IMR-90 (cell line): Measurements from ENCODE around the gene VWA8. TPM values are rescaled to one million over a fixed set of nuclear protein-coding genes. Genes with fewer than 3 reads are reported as not detected.
A peak's percentile ranks its signal among the peaks of the same experiment; 100 is the strongest.
"Not testable (repeated sequence)": the region's sequence is repeated elsewhere in the genome, so short reads cannot be mapped to it uniquely, and the experiment has no call there.

Experiments used
- ATAC-seq: fragments of 200-7000 bp; cut with Tn5 transposase; 2 replicates; pipeline ENCODE4 v1.9.1; 2020; ENCODE audit warnings: low read depth, mild to moderate bottlenecking, moderate library complexity
- BruUV-seq: library from RNA; stranded (reverse); fragments of 400-500 nt; replicated peaks from 2 replicates; lab custom pipeline; 2021; lab: Mats Ljungman, UMichigan
- CTCF ChIA-PET: fragments of 300-600 bp; formaldehyde crosslinking; extraction: SDS; loops from one replicate; lab custom pipeline; 2021; ENCODE audit warnings: antibody characterized with exemption; lab: Yijun Ruan, JAX
- POLR2A ChIA-PET: fragments of 300-600 bp; sonication (Branson Sonifier 250); formaldehyde crosslinking; loops from one replicate; lab custom pipeline; 2022; ENCODE audit warnings: antibody characterized with exemption; ENCODE audit not compliant: unreplicated experiment; lab: Charles Lee
- DNase-seq: peaks from one replicate; pipeline ENCODE4 v3.0.0; 2013
- H2AFZ ChIP-seq: replicated peaks from 2 replicates; pipeline ENCODE3; 2013; ENCODE audit warnings: low read length, mild to moderate bottlenecking; ENCODE audit not compliant: poor library complexity
- H2AK5ac ChIP-seq: 2 replicates; pipeline ENCODE4 v1.6.1; 2013; ENCODE audit warnings: low read depth, low read length, inconsistent platforms
- H2AK9ac ChIP-seq: replicated peaks from 2 replicates; pipeline ENCODE3; 2013; ENCODE audit warnings: mild to moderate bottlenecking, low read depth, low read length, moderate library complexity; ENCODE audit not compliant: poor library complexity
- H2BK120ac ChIP-seq: 2 replicates; pipeline ENCODE4 v1.6.1; 2013; ENCODE audit warnings: low read depth, low read length, inconsistent platforms
- H2BK15ac ChIP-seq: 3 replicates; pipeline ENCODE4 v1.6.1; 2013; ENCODE audit warnings: low read depth, low read length, inconsistent platforms
- H2BK20ac ChIP-seq: 2 replicates; pipeline ENCODE4 v1.6.1; 2013; ENCODE audit warnings: low read depth, mild to moderate bottlenecking, inconsistent platforms, low read length, moderate library complexity
- H2BK5ac ChIP-seq: 2 replicates; pipeline ENCODE4 v1.6.1; 2013; ENCODE audit warnings: mild to moderate bottlenecking, low read depth, low read length, inconsistent platforms; ENCODE audit not compliant: poor library complexity, severe bottlenecking
- H3K14ac ChIP-seq: replicated peaks from 2 replicates; pipeline ENCODE4 v1.6.1; 2013; ENCODE audit warnings: low read depth, low read length, inconsistent platforms
- H3K18ac ChIP-seq: 2 replicates; pipeline ENCODE4 v1.6.1; 2013; ENCODE audit warnings: low read depth, low read length, control low read depth
- H3K23ac ChIP-seq: 2 replicates; pipeline ENCODE4 v1.6.1; 2013; ENCODE audit warnings: low read depth, low read length, inconsistent platforms
- H3K27ac ChIP-seq: 2 replicates; pipeline ENCODE4 v1.5.1; 2013; ENCODE audit warnings: mild to moderate bottlenecking, control low read depth, low read length; ENCODE audit not compliant: insufficient read depth
- H3K27me3 ChIP-seq: 2 replicates; pipeline ENCODE4 v1.6.1; 2013; ENCODE audit warnings: low read length; ENCODE audit not compliant: control insufficient read depth, insufficient read depth
- H3K36me3 ChIP-seq: 2 replicates; pipeline ENCODE4 v1.6.1; 2013; ENCODE audit warnings: low read length, mixed read lengths; ENCODE audit not compliant: control insufficient read depth, insufficient read depth
- H3K4ac ChIP-seq: 2 replicates; pipeline ENCODE4 v1.6.1; 2013; ENCODE audit warnings: low read depth, low read length, inconsistent platforms
- H3K4me1 ChIP-seq: 2 replicates; pipeline ENCODE4 v1.6.1; 2013; ENCODE audit warnings: low read length, mixed read lengths; ENCODE audit not compliant: control insufficient read depth, insufficient read depth
- H3K4me2 ChIP-seq: 2 replicates; pipeline ENCODE4 v1.6.1; 2013; ENCODE audit warnings: low read depth, mild to moderate bottlenecking, control low read depth, low read length, moderate library complexity
- H3K4me3 ChIP-seq: 2 replicates; pipeline ENCODE4 v1.5.1; 2013; ENCODE audit warnings: low read depth, mild to moderate bottlenecking, control low read depth, low read length, moderate library complexity; ENCODE audit not compliant: insufficient read depth
- H3K56ac ChIP-seq: 2 replicates; pipeline ENCODE4 v1.6.1; 2013; ENCODE audit warnings: low read length, inconsistent platforms; ENCODE audit not compliant: insufficient read depth; ENCODE audit errors: extremely low read depth
- H3K79me1 ChIP-seq, 2 experiments: 2 replicates each; pipeline ENCODE4 v1.6.1; 2013; ENCODE audit warnings: low read length in 2 of 2, inconsistent platforms in 1 of 2, low read depth in 1 of 2
- H3K9ac ChIP-seq: 2 replicates; pipeline ENCODE4 v1.6.1; 2013; ENCODE audit warnings: low read depth, low read length, control low read depth
- H3K9me1 ChIP-seq: 2 replicates; pipeline ENCODE4 v1.6.1; 2013; ENCODE audit warnings: low read length, inconsistent platforms; ENCODE audit not compliant: insufficient read depth
- H3K9me3 ChIP-seq: 2 replicates; pipeline ENCODE4 v1.6.1; 2013; ENCODE audit warnings: low read length; ENCODE audit not compliant: control insufficient read depth, insufficient read depth
- H4K20me1 ChIP-seq: 2 replicates; pipeline ENCODE4 v1.6.1; 2013; ENCODE audit warnings: low read length, inconsistent platforms; ENCODE audit not compliant: insufficient read depth
- H4K5ac ChIP-seq: 2 replicates; pipeline ENCODE4 v1.6.1; 2013; ENCODE audit warnings: mild to moderate bottlenecking, low read depth, low read length, control low read depth
- H4K8ac ChIP-seq, 2 experiments: 2 replicates each; pipeline ENCODE4 v1.6.1; 2013; ENCODE audit warnings: low read depth in 2 of 2, low read length in 2 of 2, control low read depth in 1 of 2, inconsistent platforms in 1 of 2
- H4K91ac ChIP-seq: 2 replicates; pipeline ENCODE4 v1.6.1; 2013; ENCODE audit warnings: low read depth, low read length, inconsistent platforms; ENCODE audit not compliant: insufficient read depth
- BHLHE40 ChIP-seq: fragments of 150-350 bp; IDR thresholded peaks from 2 replicates; pipeline ENCODE4 v1.6.1; 2016; ENCODE audit warnings: mild to moderate bottlenecking, low read depth, low read length
- ELK1 ChIP-seq: fragments of 150-350 bp; IDR thresholded peaks from 2 replicates; pipeline ENCODE4 v1.6.1; 2016; ENCODE audit warnings: low read depth, mild to moderate bottlenecking, low read length, moderate library complexity, borderline replicate concordance
- FOS ChIP-seq: fragments of 150-350 bp; IDR thresholded peaks from 2 replicates; pipeline ENCODE4 v1.6.1; 2016; ENCODE audit warnings: low read depth, low read length
- MAFK ChIP-seq: IDR thresholded peaks from 2 replicates; pipeline ENCODE4 v1.6.1; 2012; ENCODE audit warnings: low read depth, low read length, improper control_type of control experiment
- MAZ ChIP-seq: IDR thresholded peaks from 2 replicates; pipeline ENCODE4 v1.6.1; 2012; ENCODE audit warnings: low read depth, mild to moderate bottlenecking, low read length, improper control_type of control experiment, moderate library complexity, borderline replicate concordance
- MXI1 ChIP-seq: IDR thresholded peaks from 2 replicates; pipeline ENCODE4 v1.6.1; 2012; ENCODE audit warnings: low read depth, mild to moderate bottlenecking, low read length, moderate library complexity, borderline replicate concordance
- RCOR1 ChIP-seq: IDR thresholded peaks from 2 replicates; pipeline ENCODE4 v1.6.1; 2012; ENCODE audit warnings: mild to moderate bottlenecking, low read length, improper control_type of control experiment; ENCODE audit not compliant: insufficient replicate concordance
- WGBS, 2 experiments: methylation state at CpG; one replicate each; pipeline versions ENCODE4 v1.1.5 to v1.1.7; 2013; ENCODE audit warnings: missing lambda C conversion rate in 2 of 2; ENCODE audit not compliant: insufficient read length in 1 of 2; ENCODE audit errors: extremely low coverage in 2 of 2; 5-methylcytosine and 5-hydroxymethylcytosine counted together
- dilution Hi-C: fragments of 300-500 bp; cut with HindIII; formaldehyde crosslinking; loops from one replicate; pipeline ENCODE4 v1.14.3; 2018; ENCODE audit warnings: low sequenced_read_pairs; ENCODE audit not compliant: unreplicated experiment
- in situ Hi-C: fragments of 300-500 bp; cut with MboI; formaldehyde crosslinking; loops from 3 replicates; pipeline ENCODE4 v1.14.3; 2019; ENCODE audit warnings: low sequenced_read_pairs, inconsistent platforms, mixed read lengths
- intact Hi-C: fragments of 100-400 bp; cut with micrococcal nuclease; formaldehyde crosslinking; loops from 2 replicates; pipeline ENCODE4 v1.10.0; 2022
- polyA plus RNA-seq, 3 experiments: library from polyadenylated mRNA; depleted of rRNA; stranded (reverse); fragments of >200 nt; gene quantifications; 2 replicates each; pipeline ENCODE4 v1.2.3, GENCODE V29; 2012; ENCODE audit warnings: low replicate concordance in 1 of 3
- total RNA-seq: library from RNA; depleted of rRNA; stranded (reverse); fragments of >200 nt; gene quantifications from 2 replicates; pipeline ENCODE4 v1.2.3, GENCODE V29; 2012

Gene VWA8
- total and polyA plus RNA-seq, 2 of the 4 experiments (the other 2 are of a cell fraction), result 5.9 to 18.3 TPM

GRCh38 chr13:41900918-41901317, 60.0 kb downstream of the VWA8 start:
- no peak overlapping the region for H2BK15ac ChIP-seq
- H3K18ac ChIP-seq, result no peak overlapping the region
- no peaks in the 10 kb centered on the region for H3K9me3 ChIP-seq
- no peak overlapping the region for H4K8ac ChIP-seq
- no peak overlapping the region for H2BK5ac ChIP-seq
- intact Hi-C loops (no loop called here), in situ Hi-C loops (loop anchor here (10.0 kb wide), 1 partner anchor 204 kb away; no protein-coding TSS in a partner anchor), dilution Hi-C loops (no loop called here)
- H3K4me2 ChIP-seq, result no peak overlapping the region
- no peak overlapping the region for H3K14ac ChIP-seq
- no peaks in the 10 kb centered on the region for H3K36me3 ChIP-seq
- no peak overlapping the region for H2AK5ac ChIP-seq
- H3K4me3 ChIP-seq, result no peak overlapping the region
- peak; percentile 20 for DNase-seq
- no peak overlapping the region for H3K23ac ChIP-seq
- H3K79me1 ChIP-seq, result peaks cover 0 to 7% of the 10 kb centered on the region in 2 experiments; a peak in 2 of 4 replicates
- no peaks in the 10 kb centered on the region for H4K20me1 ChIP-seq
- POLR2A ChIA-PET, result interaction anchor here (0.6 kb wide), 1 partner anchor 30 kb away, joined by 8 read pairs; no protein-coding TSS in a partner anchor
- H2BK20ac ChIP-seq, result no peak overlapping the region
- no peak overlapping the region for H3K9ac ChIP-seq
- H3K9me1 ChIP-seq, result 0 out of 2 replicates have a peak, but pooled peaks cover 3% of the 10 kb centered on the region
- H3K56ac ChIP-seq, result no peak overlapping the region
- no peak overlapping the region for H3K4ac ChIP-seq
- no TSS peak for BruUV-seq
- no peaks in the 10 kb centered on the region for H3K27me3 ChIP-seq
- CTCF ChIA-PET, result interaction anchor here (0.7 kb wide), 1 partner anchor 71 kb away, joined by 4 read pairs; no protein-coding TSS in a partner anchor
- TF ChIP-seq RCOR1 (no peak), FOS (no peak), BHLHE40 (no peak), MAFK (no peak), MXI1 (no peak), ELK1 (no peak), MAZ (no peak)
- no peaks in the 10 kb centered on the region for H3K4me1 ChIP-seq
- ATAC-seq, result no peak
- H2BK120ac ChIP-seq, result no peak overlapping the region
- no peak overlapping the region for H2AK9ac ChIP-seq
- no peak overlapping the region for H2AFZ ChIP-seq
- H4K5ac ChIP-seq, result no peak overlapping the region
- H4K91ac ChIP-seq, result no peak overlapping the region
- H3K27ac ChIP-seq, result no peak overlapping the region

- intact Hi-C loops, H4K20me1 ChIP-seq, H2BK5ac ChIP-seq, H3K14ac ChIP-seq, CTCF ChIA-PET, H3K27me3 ChIP-seq, POLR2A ChIA-PET, H3K9me1 ChIP-seq, H3K4me3 ChIP-seq, dilution Hi-C loops, ATAC-seq, H3K36me3 ChIP-seq, BruUV-seq, H3K23ac ChIP-seq, H2BK120ac ChIP-seq, H3K4ac ChIP-seq, H3K4me2 ChIP-seq, H3K27ac ChIP-seq, H4K91ac ChIP-seq, H2AFZ ChIP-seq, in situ Hi-C loops, H3K79me1 ChIP-seq, H3K56ac ChIP-seq, H2BK15ac ChIP-seq, H2AK5ac ChIP-seq, H3K4me1 ChIP-seq, DNase-seq, H4K8ac ChIP-seq, H3K9ac ChIP-seq, H3K18ac ChIP-seq, H4K5ac ChIP-seq, H3K9me3 ChIP-seq, H2AK9ac ChIP-seq, H2BK20ac ChIP-seq: not testable (repeated sequence)
- WGBS, 2 experiments, result no CpG with 5 or more reads among the region's 24 CpGs
These were observed 62.5 kb downstream of the VWA8 start for GRCh38 chr13:41898411-41898810.
